Prostate gland (tissue), 2 donors: ENCODE data around the gene RARA. TPM values are rescaled to one million over a fixed set of nuclear protein-coding genes. Genes with fewer than 3 reads are reported as not detected.
A peak's percentile ranks its signal among the peaks of the same experiment; 100 is the strongest.

Experiments used
- DNase-seq: peaks from one replicate; pipeline ENCODE4 v3.0.0-alpha.2; 2019; ENCODE audit warnings: low spot score
- H3K27ac ChIP-seq, 2 donors: fragments of 200-600 bp; sonication (generic); 2 replicates each; pipeline ENCODE4 v1.5.1; 2017 to 2019
- H3K27me3 ChIP-seq: fragments of 200-600 bp; sonication (generic); replicated peaks from 2 replicates; pipeline ENCODE4 v1.5.1; 2019; ENCODE audit not compliant: insufficient read depth
- H3K36me3 ChIP-seq, 2 donors: fragments of 200-600 bp; sonication (generic); 1 replicate in 1 of 2; 2 replicates in 1 of 2; pipeline versions ENCODE4 v1.5.1 to v1.8.1; 2017 to 2019
- H3K4me1 ChIP-seq: fragments of 200-600 bp; sonication (generic); replicated peaks from 2 replicates; pipeline ENCODE4 v1.5.1; 2019
- H3K4me3 ChIP-seq, 2 donors: fragments of 200-600 bp; sonication (generic); 2 replicates each; pipeline ENCODE4 v1.5.1; 2017 to 2019
- H3K9me3 ChIP-seq: fragments of 200-600 bp; sonication (generic); 2 replicates; pipeline ENCODE4 v1.5.1; 2017
- POLR2A ChIP-seq: fragments of 450-650 bp; IDR thresholded peaks from one replicate; pipeline ENCODE4 v1.6.1; 2016; ENCODE audit warnings: antibody characterized with exemption, mild to moderate bottlenecking
- POLR2AphosphoS5 ChIP-seq: sonication (generic); formaldehyde crosslinking; IDR thresholded peaks from one replicate; pipeline ENCODE4 v1.6.1; 2017; ENCODE audit warnings: antibody characterized with exemption
- WGBS: methylation state at CpG from one replicate; pipeline ENCODE4 v1.1.5; 2018; 5-methylcytosine and 5-hydroxymethylcytosine counted together
- intact Hi-C: fragments of 100-400 bp; cut with DNase I; formaldehyde crosslinking; loops from one replicate; pipeline ENCODE4 v1.14.2; 2022
- total RNA-seq, 2 donors: library from RNA; depleted of rRNA; stranded (reverse); fragments of >200 nt; gene quantifications; one replicate each; pipeline ENCODE4 v1.1.0, GENCODE V29; 2016
- TF ChIP-seq, protein P1 (sequence below), 4 experiments: fragments of 200-600 bp in 2 of 4; fragments of 450-650 bp in 2 of 4; sonication (generic) in 2 of 4; IDR thresholded peaks; 1 replicate in 3 of 4; 2 replicates in 1 of 4; pipeline ENCODE4 v1.5.1; 2016 to 2019; ENCODE audit warnings: antibody characterized with exemption in 4 of 4, mild to moderate bottlenecking in 2 of 4, moderate library complexity in 2 of 4

RARA gene
- total RNA-seq, 2 donors from 2014 or later = 24.4 to 70.6 TPM

DNA sequence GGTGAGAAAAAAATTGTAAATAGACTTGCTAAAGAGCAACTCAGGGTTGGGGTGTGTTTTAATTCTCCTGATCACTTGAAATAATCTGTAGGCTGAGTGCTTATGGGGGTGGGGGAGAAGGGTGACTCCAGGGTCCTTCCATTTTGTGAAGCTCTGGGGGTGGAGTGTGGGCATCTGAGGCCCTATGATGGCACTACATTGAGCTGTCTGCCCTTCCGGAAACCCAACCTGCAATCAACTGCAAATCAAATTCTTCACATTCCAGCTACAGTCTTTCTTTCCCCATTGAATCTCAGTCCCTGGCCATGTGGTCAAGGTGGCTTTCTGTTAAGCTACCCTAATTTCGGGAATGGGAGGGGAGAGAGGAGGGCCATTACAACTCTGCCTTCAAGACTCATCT is 27.3 kb upstream of the RARA start:
- H3K4me3 ChIP-seq = no peak overlapping the region
- H3K27me3 ChIP-seq = no peaks in the 10 kb centered on the region
- H3K4me1 ChIP-seq = no peaks in the 10 kb centered on the region
- TF ChIP-seq POLR2AphosphoS5 = no peak
- TF ChIP-seq, protein P1, sequence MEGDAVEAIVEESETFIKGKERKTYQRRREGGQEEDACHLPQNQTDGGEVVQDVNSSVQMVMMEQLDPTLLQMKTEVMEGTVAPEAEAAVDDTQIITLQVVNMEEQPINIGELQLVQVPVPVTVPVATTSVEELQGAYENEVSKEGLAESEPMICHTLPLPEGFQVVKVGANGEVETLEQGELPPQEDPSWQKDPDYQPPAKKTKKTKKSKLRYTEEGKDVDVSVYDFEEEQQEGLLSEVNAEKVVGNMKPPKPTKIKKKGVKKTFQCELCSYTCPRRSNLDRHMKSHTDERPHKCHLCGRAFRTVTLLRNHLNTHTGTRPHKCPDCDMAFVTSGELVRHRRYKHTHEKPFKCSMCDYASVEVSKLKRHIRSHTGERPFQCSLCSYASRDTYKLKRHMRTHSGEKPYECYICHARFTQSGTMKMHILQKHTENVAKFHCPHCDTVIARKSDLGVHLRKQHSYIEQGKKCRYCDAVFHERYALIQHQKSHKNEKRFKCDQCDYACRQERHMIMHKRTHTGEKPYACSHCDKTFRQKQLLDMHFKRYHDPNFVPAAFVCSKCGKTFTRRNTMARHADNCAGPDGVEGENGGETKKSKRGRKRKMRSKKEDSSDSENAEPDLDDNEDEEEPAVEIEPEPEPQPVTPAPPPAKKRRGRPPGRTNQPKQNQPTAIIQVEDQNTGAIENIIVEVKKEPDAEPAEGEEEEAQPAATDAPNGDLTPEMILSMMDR (IDR thresholded peaks at IDR 0.05) = no peak
- TF ChIP-seq POLR2A = no peak
- peaks cover 0 to 10% of the 10 kb centered on the region in 2 donors for H3K36me3 ChIP-seq
- H3K9me3 ChIP-seq = no peaks in the 10 kb centered on the region
- H3K27ac ChIP-seq = no peak overlapping the region
- intact Hi-C loops = no loop called here
- DNase-seq = no peak
- 77% methylated on average over 2 of the region's 2 CpGs for WGBS

DNA sequence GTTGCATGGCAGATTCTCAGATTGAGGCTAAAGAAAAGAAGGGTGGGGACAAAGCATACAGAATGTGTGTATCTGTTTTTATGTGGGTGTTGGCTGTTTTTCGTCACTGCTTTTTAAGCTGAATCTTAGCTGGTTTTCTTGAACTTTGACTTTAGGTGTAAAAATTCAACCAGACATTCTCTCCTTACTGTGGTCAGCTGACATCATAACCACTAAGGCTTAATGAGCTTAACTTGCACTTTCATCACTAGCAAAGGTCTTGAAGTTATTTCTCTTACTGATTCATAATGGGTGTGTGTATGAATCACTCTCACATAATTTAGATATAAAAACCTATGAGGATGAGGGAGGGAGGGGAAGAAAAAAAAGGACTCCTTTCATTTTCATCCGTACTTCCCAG is 25.3 kb upstream of the RARA start:
- no peak for DNase-seq
- Histone ChIP-seq H3K27ac (peak overlapping the region; percentile 29 to 44), H3K4me3 (no peak overlapping the region), H3K9me3 (no peaks in the 10 kb centered on the region), H3K27me3 (no peaks in the 10 kb centered on the region), H3K36me3 (no peaks in the 10 kb centered on the region), H3K4me1 (peaks cover 4% of the 10 kb centered on the region)
- 68% methylated on average over 2 of the region's 2 CpGs for WGBS
- TF ChIP-seq POLR2A (no peak), POLR2AphosphoS5 (no peak)
- TF ChIP-seq, protein P1 (IDR thresholded peaks at IDR 0.05) = no peak
- intact Hi-C loops = no loop called here

DNA sequence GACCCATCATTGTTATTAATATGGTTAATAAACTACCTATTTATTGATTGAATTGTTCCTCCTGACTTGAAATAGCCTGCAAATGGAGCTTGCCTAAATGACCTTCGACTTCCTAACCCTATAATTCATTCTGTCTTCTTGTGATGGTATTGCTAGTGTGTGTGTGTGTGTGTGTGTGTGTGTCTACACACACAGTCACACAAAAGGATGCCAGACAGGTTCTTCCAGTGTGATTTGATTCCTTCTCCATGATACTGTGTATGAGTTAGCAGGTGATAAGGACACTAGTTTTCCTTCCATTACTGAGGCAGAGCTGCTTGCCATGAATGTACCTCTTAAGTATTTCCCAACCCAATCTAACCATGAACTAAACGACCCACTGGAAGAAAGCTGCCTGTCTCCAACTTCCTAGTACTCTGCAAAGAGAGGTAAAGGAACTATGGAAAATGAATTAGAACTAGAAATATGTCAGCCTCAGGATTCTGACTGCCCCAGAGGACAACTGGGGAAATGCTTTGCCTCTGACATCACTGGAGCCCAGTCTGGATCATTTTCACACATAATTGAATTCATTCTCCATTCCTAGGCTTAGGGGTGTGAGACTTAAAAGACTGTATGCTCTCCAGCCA is 24.8 kb upstream of the RARA start:
- Histone ChIP-seq H3K27ac (peak overlapping the region; percentile 44 to 48), H3K4me1 (peaks cover 4% of the 10 kb centered on the region), H3K4me3 (no peak overlapping the region), H3K9me3 (no peaks in the 10 kb centered on the region), H3K36me3 (no peaks in the 10 kb centered on the region), H3K27me3 (no peaks in the 10 kb centered on the region)
- DNase-seq = peak; percentile 76
- 30% methylated on average over 2 of the region's 2 CpGs for WGBS
- intact Hi-C loops = no loop called here
- TF ChIP-seq POLR2AphosphoS5 = peak; percentile 84
- TF ChIP-seq, protein P1 (IDR thresholded peaks at IDR 0.05) = no peak

DNA sequence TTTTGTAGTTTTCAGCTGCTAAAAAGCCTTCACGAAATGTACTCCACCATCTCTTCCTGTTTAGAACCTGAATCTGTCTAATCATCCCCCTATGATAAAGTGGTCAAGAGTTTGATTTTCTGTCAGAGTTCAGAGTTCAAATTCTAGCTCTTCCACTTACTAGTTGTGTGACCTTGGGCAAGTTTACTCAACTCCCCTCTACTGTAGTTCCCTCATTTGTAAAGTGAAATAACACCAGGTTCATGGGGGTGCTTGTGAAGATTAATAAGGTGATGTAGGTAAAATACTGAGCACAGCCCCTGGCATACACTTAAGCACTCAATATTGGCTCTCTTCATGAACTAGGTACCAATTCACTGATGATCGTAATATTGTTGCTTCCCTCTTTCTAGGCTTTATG is 22.5 kb upstream of the RARA start:
- H3K27me3 ChIP-seq = no peaks in the 10 kb centered on the region
- intact Hi-C loops = loop anchor here (5.0 kb wide), 1 partner anchor 69 kb away; the partner anchor contains the start of gene WIPF2
- no peak overlapping the region for H3K27ac ChIP-seq
- WGBS = 95% methylated on average over 2 of the region's 2 CpGs
- H3K36me3 ChIP-seq = no peaks in the 10 kb centered on the region
- H3K9me3 ChIP-seq = no peaks in the 10 kb centered on the region
- H3K4me3 ChIP-seq = no peak overlapping the region
- no peak for DNase-seq
- H3K4me1 ChIP-seq = peaks cover 4% of the 10 kb centered on the region
- TF ChIP-seq, protein P1 (IDR thresholded peaks at IDR 0.05) = no peak
- TF ChIP-seq POLR2AphosphoS5 (no peak), POLR2A (no peak)

DNA sequence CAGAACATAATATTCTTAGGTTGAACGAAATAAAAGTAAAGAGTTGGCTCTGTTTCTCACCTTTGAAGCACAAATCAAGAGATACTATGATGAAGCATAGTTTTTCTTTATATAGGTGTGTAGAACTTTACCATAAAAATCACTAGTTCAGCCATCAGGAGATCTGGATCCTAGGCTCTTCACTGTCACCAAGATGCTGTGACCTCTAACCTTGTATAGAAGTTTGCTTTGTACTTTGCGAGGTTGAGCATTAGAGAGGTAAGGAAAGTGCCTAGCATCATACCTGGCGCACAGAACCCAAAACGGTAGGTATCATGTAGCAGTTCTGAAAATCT is 21.9 kb upstream of the RARA start:
- intact Hi-C loops = loop anchor here (5.0 kb wide), 1 partner anchor 70 kb away; the partner anchor contains the start of gene WIPF2
- WGBS = 37% methylated on average over 4 of the region's 4 CpGs

More for the DNA sequence above, 21.9 kb upstream of the RARA start:
- H3K27ac ChIP-seq = peak overlapping the region in 1 of 2 donors; percentile 5
- H3K4me3 ChIP-seq = no peak overlapping the region
- H3K36me3 ChIP-seq = no peaks in the 10 kb centered on the region
- no peak for DNase-seq
- peaks cover 4% of the 10 kb centered on the region for H3K4me1 ChIP-seq
- H3K9me3 ChIP-seq = no peaks in the 10 kb centered on the region
- TF ChIP-seq, protein P1 (IDR thresholded peaks at IDR 0.05) = no peak
- TF ChIP-seq POLR2A (no peak), POLR2AphosphoS5 (no peak)
- no peaks in the 10 kb centered on the region for H3K27me3 ChIP-seq
